Endometrial microvascular endothelial cells (primary cell): Measurements from ENCODE around the gene RAB15. TPM values are rescaled to one million over a fixed set of nuclear protein-coding genes. Genes with fewer than 3 reads are reported as not detected.

ENCODE experiments used
- in situ Hi-C: cut with HindIII; loops from 2 replicates; pipeline ENCODE4 v1.10.0; 2017; ENCODE audit warnings: low sequenced_read_pairs, low pct_unique_long_range_greater_than_20kb; ENCODE audit errors: inconsistent ontology term
- total RNA-seq: library from RNA; depleted of rRNA; stranded (reverse); fragments of >200 nt; gene quantifications from one replicate; pipeline ENCODE4 v1.2.3, GENCODE V29; 2015; ENCODE audit errors: inconsistent ontology term

Gene RAB15
- 15.2 TPM for total RNA-seq

DNA sequence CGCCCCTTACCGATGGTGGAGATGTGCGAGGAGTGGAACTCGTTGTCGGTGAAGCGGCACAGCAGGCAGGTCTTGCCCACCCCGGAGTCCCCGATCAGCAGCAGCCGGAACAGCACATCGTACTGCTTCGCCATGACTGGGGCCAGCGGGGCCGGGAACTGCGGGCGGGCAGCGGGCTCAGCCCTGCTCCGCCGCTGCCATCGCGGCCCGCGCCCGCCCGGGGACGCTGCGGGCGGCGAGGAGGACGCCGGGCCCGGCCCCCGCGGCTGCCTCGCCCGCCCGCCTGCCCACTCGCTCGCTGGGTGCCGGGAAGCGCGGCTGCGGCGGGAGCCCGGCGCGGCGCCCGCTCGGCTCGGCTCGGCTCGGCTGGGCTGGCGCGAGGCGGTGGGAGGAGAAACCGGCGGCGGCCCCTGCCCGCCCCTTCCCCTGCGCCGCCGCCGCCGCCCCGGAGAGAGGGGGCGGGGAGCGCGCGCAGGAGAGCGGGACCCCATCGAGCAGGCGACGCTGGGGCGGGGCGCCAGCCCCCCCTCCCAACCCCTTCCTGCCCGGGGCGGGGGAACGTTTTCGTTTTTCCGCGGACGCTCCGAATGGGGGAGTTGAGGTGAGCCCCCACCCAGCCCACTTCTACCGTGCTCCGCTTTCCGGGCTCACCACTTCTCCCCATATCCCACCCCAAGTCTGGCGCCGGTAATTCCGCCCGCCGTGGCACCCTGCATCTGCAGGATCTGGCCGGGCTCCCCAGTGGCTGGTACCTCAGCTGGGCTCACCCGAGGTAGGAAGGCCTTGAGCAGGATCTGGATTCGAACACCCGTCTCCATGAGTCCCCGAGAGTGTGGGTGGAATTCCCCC lies at the start of gene RAB15:
Gene RAB15, minus strand, starts transcription at position 394 of the 849 bp plus-strand sequence. Its CDS starts 260 bp downstream, at position 134.
- in situ Hi-C loops = no loop called here

DNA sequence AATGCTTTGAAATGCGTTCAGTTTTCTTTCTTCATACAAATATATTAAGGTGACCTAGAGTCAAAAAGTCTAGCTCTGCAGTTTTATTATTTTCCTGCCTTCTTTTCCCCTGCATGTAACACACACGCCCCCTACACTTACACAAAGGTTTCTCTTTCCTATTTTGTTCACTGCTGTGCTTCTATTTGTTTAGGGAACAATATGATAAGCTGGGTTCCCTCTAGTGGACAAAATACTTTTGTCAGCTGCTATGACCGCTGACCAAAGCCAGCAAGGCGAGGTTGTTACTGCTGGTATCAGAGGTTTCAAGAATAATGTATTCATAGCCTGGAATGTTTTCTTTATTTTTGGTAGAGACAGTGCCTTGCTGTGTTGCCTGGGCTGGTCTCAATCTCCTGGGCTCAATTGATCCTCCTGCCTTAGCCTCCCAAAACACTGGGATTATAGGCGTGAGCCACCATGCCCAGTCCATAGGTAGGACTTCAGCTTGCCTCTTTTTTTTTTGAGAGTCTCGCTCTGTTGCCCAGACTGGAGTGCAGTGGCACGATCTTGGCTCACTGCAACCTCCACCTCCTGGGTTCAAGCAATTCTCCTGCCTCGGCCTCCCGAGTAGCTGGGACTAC lies 47.9 kb upstream of the RAB15 start:
- in situ Hi-C loops = no loop called here

DNA sequence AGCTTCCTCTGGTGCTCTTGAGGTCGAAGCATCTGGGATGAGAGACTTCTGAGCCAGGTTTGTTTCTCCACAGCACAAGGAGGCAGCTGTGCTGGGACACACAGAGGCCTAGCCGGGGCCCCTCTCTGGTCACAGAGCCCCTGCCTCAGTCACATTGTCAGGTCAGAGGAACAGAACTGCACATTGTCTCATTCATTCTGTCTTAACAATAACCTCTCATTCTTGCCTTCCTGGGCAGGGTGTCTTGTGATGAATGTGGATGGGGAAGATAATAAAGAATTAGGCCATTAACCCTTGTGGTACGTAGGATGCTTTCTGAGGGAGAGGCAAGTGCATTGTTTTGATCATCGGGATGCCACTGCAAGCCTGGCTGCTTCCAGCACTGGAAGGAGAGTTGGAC lies 44.3 kb upstream of the RAB15 start:
- in situ Hi-C loops = no loop called here

DNA sequence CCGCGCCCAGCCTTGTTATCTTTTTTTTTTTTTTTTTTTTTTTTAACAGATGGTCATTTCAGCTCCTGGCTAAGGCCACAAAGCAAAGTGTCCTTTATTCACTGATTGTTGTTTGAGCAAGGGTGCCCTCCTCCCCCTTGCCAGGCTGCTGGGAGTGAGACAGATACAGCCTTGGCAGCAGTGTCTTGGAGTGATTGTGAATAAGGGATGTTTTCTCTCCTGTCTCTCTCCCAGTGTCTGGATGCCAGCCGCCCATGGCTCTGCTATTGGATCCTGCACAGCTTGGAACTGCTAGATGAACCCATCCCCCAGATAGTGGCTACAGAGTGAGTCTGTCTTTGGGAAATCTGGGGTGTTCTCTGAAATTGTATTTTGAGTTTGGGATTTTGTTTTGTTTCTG lies 43.3 kb upstream of the RAB15 start:
- in situ Hi-C loops = no loop called here

DNA sequence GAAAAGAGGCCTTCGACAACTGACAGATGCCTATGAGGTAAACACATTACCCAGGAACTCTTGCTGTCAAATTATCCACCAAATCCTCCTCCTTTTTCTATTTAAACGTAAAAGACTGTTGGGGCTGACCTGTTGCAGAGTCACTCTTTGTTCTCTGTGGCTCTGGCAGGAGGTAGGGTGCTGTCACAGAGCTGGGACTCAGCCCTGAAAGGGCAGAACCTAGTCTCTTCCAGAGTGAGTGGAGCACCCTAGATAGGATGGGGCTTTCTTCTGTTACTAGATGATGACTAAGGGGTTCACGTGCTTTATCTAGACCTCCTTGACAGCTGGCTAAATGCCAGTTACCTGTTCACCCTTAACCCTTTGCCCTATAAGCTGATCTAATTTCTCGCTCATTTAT lies 40.2 kb upstream of the RAB15 start:
- in situ Hi-C loops = no loop called here

DNA sequence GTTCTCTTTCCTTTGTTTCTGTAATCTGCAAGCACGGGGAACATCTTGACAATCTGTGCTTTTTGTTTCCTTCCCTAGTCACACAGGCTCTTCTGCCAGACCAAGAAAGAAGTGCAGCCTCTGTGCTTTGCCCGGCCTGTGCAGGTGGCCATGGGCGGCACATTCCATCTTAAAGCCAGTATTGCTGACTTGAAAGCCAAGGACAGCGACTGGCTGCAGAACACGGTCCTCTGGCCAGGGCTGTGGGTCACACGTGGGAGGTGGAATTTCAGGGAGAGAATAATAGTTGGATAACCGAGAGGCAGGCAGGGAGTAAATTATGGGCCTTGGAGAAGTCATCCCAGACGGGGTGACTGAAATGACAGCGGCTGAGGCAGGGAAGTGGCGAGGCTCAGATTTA lies 39.4 kb upstream of the RAB15 start:
- in situ Hi-C loops = no loop called here

DNA sequence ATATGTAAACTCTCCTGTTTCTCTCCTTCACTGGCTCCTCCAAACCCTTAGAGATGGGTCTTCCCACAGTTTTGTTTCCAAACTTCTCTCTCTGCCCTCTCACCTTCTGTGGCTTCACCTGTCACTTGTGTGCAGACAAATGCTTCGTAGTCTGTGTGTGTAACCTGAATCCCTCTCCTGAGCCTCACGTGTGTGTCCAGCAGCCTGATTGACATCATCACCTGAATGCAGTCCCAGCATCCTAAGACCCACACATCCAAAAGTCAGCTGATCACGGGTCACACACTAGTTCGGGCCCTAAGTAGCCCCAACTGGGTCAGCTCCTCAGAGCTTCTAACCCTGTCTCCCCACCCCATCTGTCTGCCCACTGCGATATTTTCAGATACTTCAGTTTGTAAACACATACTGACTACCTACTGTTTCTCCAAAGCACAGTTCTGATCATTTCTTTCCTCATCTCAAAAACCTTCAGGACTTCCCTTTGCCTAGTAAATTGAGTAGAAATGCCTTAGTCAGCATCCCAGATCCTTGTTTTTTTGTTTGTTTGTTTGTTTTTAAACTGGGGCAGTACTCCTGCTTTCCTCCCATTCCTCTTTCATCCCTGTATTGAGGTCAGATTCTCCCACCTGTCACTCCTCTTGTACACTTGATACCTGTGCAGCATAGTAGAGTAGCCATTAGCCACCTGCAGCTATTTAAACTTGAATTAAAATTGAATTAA lies 38.2 kb upstream of the RAB15 start:
- in situ Hi-C loops = no loop called here

DNA sequence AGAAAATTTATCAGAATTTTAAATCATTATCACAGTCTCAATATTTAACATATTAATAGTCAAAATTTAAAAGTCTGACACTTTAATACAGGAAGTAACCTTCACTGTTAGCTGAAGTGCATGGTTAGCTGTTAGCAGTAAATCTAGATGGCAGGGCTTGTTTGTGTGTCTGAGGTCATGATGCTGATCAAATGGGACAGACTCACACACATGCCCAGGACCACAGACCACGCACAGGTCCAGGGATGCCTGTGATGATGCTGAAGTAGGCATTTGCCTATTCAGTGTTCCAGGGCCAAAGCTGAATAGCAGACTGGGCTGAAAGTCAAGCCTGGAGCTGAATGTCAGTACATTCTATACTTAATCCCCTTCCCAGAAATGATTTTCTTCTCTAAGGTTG lies 35.1 kb upstream of the RAB15 start:
- in situ Hi-C loops = no loop called here

DNA sequence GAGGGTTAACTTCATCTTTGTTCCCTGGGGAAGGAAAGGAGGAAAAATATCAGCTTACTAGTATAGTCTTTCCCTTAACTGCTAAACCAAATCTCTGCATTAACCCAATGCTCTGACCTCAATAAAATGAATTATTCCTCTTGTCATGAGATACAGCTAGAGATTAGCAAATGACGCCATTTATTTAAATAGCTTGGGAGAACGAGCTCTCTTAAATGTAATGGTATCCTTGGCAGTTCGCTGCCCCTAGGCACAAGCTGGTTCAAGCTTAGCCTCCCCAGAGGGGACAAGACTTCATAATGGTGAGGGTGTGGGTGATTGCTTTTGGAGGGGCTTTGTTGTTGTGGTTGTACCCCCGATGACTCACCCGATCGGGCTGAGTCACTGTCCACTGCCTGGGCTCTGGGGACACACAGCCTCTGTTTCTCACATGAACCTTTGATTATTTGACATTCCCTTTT lies 34.2 kb upstream of the RAB15 start:
- in situ Hi-C loops = no loop called here

DNA sequence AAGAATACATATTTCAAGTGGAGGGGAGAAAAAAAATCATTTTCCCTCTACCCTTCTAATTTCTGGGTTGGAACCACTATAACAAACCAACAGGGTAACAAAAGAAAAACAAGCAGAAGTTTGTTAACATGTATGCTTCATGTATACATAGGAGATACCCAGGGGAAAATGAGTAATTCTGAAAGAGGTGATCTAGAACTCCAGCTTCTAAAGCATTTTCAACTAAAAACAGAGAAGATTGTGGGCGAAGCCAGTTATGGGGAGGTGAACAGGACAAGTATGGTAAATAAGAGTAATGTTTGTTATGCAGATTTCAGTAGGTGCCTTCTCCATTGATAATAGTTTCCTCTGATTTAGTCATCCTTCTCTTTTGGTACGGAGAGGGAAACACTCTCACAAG lies 31.3 kb upstream of the RAB15 start:
- in situ Hi-C loops = no loop called here

DNA sequence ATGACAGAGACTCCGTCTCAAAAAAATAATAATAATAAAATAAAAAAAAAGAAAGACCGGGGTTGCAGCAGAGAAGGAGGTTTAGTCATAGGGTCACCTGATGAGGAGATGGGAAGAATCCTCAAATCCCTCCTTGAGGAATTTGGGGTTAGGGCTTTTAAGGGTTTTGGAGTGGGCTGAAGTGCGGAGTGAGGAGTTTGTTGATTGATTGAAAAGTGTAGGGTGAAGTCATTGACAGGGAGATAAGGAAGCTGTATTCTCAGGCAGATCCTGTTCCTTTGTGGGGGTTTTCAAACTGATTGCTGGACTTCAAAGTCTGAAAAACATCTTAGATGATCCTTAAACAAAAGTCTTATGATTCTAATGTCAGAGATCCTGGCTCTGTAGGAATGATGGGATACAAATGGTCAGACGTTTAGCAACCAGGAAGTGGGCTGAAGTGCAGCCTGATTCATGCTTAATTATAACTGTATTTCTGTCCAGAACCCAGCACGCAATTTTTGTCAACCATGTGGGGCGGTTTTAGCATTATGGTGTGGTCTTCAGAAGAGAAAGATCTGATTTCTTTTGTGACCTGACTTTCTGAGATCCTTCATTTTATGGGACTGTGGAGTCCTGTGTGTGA lies 30.6 kb upstream of the RAB15 start:
- in situ Hi-C loops = no loop called here

DNA sequence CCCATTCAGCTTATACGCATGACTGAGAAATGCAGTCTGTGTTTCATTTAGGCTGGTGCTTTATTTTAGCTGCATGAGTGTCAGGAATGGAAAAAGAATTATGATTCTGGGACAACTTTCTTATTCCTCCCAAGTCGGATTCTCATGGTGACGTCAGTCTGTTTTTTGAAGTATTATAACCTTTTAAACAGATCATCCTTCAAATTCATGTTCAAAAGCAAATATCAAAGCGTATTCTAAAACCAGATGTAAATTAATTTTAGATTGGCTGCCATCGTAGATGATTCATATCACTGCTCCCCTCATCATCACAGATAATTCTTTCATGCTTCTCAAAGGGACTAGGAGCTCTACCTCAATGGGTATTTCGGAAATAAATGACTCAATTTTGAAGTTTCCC lies 29.6 kb upstream of the RAB15 start:
- in situ Hi-C loops = no loop called here

DNA sequence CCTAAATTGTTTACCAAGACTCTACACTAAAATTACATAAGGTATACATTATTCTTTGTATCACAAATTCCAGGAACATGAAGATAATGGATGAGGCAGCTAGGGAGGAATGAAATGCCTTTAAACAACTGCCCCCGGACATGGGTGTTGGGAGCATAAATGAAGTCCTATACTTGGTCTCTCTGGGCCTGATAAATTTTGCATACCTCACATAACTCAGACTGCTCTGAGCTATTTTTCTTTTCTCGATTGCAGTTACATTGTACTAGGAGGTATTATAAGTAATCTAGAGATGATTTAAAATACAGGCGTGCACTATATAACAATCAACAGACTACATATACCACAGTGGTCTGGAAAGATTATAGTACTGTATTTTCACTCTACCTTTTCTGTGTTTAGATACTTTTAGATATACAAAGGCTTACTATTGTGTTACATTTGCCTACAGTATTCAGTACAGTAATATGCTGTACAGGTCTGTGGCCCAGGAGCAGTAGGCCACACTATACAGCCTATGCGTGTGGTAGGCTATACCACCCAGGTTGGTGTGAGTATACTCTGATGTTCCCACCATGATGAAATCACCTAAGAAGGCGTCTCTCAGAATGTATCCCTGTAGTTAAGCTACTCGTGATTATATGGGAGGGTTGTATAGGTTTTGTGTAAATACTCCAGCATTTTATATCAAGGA lies 28.9 kb upstream of the RAB15 start:
- in situ Hi-C loops = no loop called here

DNA sequence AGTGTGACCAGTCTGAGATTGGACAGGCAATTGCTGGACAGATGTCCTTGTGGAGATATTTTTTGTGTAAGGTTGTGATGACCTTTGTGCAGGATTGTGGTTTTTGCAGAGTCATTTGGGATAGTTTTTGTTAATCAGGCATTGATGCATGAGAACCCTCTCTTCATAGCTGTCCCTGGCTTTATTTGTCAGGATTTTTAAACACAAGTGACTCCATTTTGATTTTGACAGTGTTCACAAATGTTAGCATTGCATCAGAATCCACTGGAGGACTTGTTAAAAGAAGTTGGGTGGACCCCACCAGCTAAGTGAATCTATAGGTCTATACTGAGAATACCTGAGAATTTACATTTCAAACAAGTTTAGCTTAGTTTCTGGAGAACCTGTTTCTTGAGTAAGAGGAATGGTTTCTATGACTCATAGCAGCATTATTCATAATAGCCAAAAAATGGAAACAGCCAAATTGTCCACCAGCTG lies 26.4 kb upstream of the RAB15 start:
- in situ Hi-C loops = no loop called here

DNA sequence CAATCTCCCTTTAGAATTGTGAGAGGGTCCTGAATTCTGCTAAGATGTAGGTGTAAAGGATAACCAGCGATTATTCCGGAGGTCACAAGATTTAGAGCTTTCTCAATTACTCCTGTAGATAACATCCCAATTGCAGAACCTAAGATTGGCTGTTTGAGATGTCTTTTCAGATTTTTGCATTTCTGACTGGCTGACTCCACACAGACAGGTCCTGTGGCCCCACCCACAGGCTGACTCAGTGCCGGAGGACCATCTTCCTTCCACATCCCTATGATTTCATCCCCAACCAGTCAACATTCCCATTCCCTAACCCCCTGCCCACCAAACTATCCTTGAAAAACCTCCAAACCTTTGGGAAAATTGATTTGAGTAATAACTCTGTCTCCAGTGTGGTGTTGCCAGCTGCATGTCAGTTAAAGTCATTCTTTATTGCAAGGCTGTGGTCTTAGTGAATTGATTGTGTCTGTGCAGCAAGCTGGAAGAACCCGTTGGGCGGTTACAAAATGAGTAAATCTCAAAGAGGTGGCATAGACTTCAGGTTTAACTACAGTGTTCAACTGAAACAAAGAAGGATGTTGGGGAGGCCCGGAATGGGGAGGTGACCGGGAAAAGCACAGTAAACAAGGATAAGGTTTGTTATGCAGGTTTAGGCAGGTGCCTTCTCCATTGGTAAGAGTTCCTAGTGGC lies 25.1 kb upstream of the RAB15 start:
- in situ Hi-C loops = no loop called here

DNA sequence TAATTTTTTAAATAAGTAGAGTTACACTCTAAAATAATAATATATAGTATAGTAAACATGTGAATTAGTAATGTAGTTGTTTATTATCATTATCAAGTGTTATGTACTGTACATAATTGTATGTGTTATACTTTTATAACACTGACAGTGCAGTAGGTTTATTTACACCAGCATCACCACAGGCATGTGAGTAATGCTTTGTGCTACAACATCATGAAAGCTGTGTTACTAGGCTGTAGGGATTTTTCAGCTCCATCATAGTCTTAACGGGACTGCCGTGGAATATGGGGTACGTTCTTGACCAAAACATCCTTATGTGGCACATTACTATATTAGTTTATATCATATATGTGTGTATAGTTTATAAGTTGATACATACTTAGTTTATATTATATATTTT lies 23.2 kb upstream of the RAB15 start:
- in situ Hi-C loops = no loop called here

DNA sequence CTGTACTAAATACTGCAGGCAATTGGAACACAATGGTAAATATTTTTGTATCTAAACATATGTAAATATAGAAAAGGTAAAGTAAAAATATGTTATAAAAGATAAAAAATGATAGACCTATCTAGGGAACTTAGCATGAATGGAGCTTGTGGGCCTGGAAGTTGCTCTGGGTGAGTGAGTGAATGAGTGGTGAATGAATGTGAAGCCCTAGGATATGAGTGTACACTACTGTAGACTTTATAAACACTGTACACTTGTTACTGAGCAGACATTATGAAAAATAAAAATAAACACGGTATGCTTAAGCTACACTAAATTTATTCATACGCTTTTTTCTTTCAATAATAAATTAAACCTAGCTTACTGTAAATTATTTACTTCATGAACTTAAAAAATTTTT lies 22.4 kb upstream of the RAB15 start:
- in situ Hi-C loops = no loop called here

DNA sequence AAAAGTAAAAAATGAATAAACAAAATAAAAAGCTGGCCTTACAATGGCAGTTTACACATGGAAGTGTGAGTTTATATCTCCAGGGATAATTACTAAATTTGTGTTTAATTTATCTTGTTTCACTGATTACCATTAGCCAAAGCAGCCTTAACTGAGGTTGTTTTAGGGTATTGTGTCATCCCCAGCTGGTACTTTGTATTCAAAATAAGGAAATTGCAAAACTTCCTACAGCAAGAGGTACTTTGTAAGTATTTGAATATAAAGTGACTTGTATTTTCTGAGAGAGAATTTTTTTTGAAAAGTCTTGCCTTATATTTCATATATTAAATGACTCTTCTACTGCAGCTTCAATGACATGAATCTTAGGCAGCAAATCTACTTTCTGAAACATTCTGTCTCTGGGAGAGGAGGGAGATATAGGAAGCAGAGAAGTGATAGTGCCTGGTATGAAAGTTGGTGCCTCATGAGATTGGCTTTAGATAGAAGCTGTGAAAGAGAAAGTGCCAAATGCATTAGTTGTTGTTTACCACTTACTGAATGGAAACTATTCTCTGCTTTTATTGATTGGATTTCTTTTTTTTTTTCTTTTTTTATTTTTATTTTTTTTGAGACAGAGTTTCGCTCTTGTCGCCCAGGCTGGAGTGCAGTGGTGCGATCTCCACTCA lies 21.3 kb upstream of the RAB15 start:
- in situ Hi-C loops = no loop called here
